Measurements from ENCODE around the gene PHGDH. TPM values are rescaled to one million over a fixed set of nuclear protein-coding genes. Genes with fewer than 3 reads are reported as not detected.
"Not testable (repeated sequence)": the region's sequence is repeated elsewhere in the genome, so short reads cannot be mapped to it uniquely, and the experiment has no call there.

PHGDH gene
- total RNA-seq, 3 donors from 2014 or later (not counting 1 experiment from before 2014, with no cell fraction given) = 1.1 to 6.6 (median 5.8) TPM

DNA sequence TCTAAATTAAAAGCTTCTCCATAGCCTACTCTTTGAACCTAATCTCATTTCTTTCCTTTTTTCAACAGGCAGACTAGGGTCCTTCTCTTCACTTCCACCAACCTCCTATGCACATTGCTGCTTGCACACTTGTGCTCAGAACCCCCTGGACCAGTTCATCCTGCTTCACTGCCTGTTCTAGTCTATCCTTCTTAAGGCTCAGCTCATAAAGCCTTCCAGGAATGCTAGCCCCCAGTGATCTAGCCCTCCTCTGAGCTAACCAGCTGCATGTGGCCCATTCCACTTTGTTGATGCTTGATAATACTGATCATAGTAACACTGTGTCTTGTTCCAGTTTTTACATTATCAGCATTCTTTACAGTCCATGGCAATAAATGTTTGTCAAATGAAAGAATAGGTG is 22.9 kb upstream of the PHGDH start:
- H3K27me3 Mint-ChIP-seq (ENCODE audit: low read depth in 2 of 2) = peaks cover 8 to 12% of the 10 kb centered on the region in 2 donors
- H3K27me3 ChIP-seq (ENCODE audit: control insufficient read depth, insufficient read depth, low read length) = no peaks in the 10 kb centered on the region
- H3K27ac ChIP-seq (ENCODE audit: low read length) = no peak overlapping the region
- DNase-seq (no peak), ATAC-seq (peak in 1 of 3 donors; percentile 32)
- intact Hi-C loops (cut with micrococcal nuclease) = no loop called here
- no peaks in the 10 kb centered on the region for H3K4me1 ChIP-seq (ENCODE audit: control insufficient read depth, insufficient read depth, low read length)
- H3K36me3 Mint-ChIP-seq = no peaks in the 10 kb centered on the region
- no peak overlapping the region for H3K27ac Mint-ChIP-seq
- H3K4me3 Mint-ChIP-seq = no peak overlapping the region
- no peaks in the 10 kb centered on the region for H3K9me3 ChIP-seq (ENCODE audit: control insufficient read depth, insufficient read depth, low read length)
- TF ChIP-seq CTCF (IDR thresholded peaks at IDR 0.05) = no peak
- no peak overlapping the region for H3K4me3 ChIP-seq (ENCODE audit: low read length)
- H3K36me3 ChIP-seq (ENCODE audit: control insufficient read depth, insufficient read depth, low read length) = no peaks in the 10 kb centered on the region
- no peaks in the 10 kb centered on the region for H3K9me3 Mint-ChIP-seq
- no peaks in the 10 kb centered on the region for H3K4me1 Mint-ChIP-seq

- intact Hi-C loops (cut with micrococcal nuclease) = no loop called here
Observed at GRCh38 chr1:119689511-119689910, 22.2 kb upstream of the PHGDH start.

DNA sequence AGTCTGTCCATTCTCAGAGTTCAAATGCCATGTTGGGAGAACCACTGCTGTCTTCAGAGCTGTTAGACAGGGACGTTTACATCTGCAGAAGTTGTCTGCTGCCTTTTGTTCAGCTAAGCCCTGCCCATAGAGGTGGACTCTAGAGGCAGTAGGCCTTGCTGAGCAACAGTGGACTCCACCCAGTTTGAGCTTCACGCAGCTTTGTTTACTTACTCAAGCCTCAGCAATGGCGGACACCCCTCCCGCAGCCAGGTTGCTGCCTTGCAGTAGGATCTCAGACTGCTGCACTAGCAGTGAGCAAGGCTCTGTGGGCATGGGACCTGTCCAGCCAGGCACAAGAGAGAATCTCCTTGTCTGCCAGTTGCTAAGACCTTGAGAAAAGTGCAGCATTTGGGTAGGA is 14.9 kb upstream of the PHGDH start:
- peaks cover 2 to 11% of the 10 kb centered on the region in 2 donors for H3K9me3 Mint-ChIP-seq
- H3K4me3 Mint-ChIP-seq; H3K27me3 ChIP-seq (ENCODE audit: control insufficient read depth, insufficient read depth, low read length); H3K36me3 ChIP-seq (ENCODE audit: control insufficient read depth, insufficient read depth, low read length); H3K27ac ChIP-seq (ENCODE audit: low read length); H3K4me1 ChIP-seq (ENCODE audit: control insufficient read depth, insufficient read depth, low read length); intact Hi-C loops (cut with micrococcal nuclease); H3K4me3 ChIP-seq (ENCODE audit: low read length); DNase-seq; H3K27ac Mint-ChIP-seq; ATAC-seq; H3K9me3 ChIP-seq (ENCODE audit: control insufficient read depth, insufficient read depth, low read length); H3K4me1 Mint-ChIP-seq; H3K36me3 Mint-ChIP-seq: not testable (repeated sequence)
- WGBS (ENCODE audit: insufficient coverage) = 90% methylated on average over 4 of the region's 4 CpGs
- peaks cover 17 to 32% of the 10 kb centered on the region in 2 donors for H3K27me3 Mint-ChIP-seq (ENCODE audit: low read depth in 2 of 2)

More at GRCh38 chr1:119689511-119689910, 22.2 kb upstream of the PHGDH start:
- no peaks in the 10 kb centered on the region for H3K9me3 ChIP-seq (ENCODE audit: control insufficient read depth, insufficient read depth, low read length)
- H3K27me3 ChIP-seq (ENCODE audit: control insufficient read depth, insufficient read depth, low read length) = no peaks in the 10 kb centered on the region
- DNase-seq = no peak
- H3K36me3 ChIP-seq (ENCODE audit: control insufficient read depth, insufficient read depth, low read length) = no peaks in the 10 kb centered on the region
- TF ChIP-seq CTCF (IDR thresholded peaks at IDR 0.05) = no peak
- ATAC-seq = no peak
- Mint-ChIP-seq H3K27ac (no peak overlapping the region), H3K36me3 (no peaks in the 10 kb centered on the region), H3K27me3 (ENCODE audit: low read depth in 2 of 2) (peaks cover 12 to 17% of the 10 kb centered on the region in 2 donors), H3K4me1 (no peaks in the 10 kb centered on the region), H3K4me3 (no peak overlapping the region), H3K9me3 (peaks cover 0 to 4% of the 10 kb centered on the region in 2 donors)
- no peak overlapping the region for H3K27ac ChIP-seq (ENCODE audit: low read length)
- no peaks in the 10 kb centered on the region for H3K4me1 ChIP-seq (ENCODE audit: control insufficient read depth, insufficient read depth, low read length)
- no peak overlapping the region for H3K4me3 ChIP-seq (ENCODE audit: low read length)

GRCh38 chr1:119697598-119697997 is 14.1 kb upstream of the PHGDH start:
- H3K9me3 Mint-ChIP-seq = peaks cover 2 to 11% of the 10 kb centered on the region in 2 donors
- no peak overlapping the region for H3K4me3 ChIP-seq (ENCODE audit: low read length)
- H3K36me3 ChIP-seq (ENCODE audit: control insufficient read depth, insufficient read depth, low read length) = no peaks in the 10 kb centered on the region
- no peak for TF ChIP-seq CTCF (IDR thresholded peaks at IDR 0.05)
- DNase-seq = no peak
- peaks cover 17 to 32% of the 10 kb centered on the region in 2 donors for H3K27me3 Mint-ChIP-seq (ENCODE audit: low read depth in 2 of 2)
- H3K4me1 Mint-ChIP-seq = no peaks in the 10 kb centered on the region
- peaks cover 10% of the 10 kb centered on the region for H3K36me3 Mint-ChIP-seq
- 77% methylated on average over 3 of the region's 3 CpGs for WGBS (ENCODE audit: insufficient coverage)
- no peaks in the 10 kb centered on the region for H3K4me1 ChIP-seq (ENCODE audit: control insufficient read depth, insufficient read depth, low read length)
- H3K4me3 Mint-ChIP-seq = no peak overlapping the region
- peaks cover 6% of the 10 kb centered on the region for H3K9me3 ChIP-seq (ENCODE audit: control insufficient read depth, insufficient read depth, low read length)
- intact Hi-C loops (cut with micrococcal nuclease) = no loop called here
- no peak for ATAC-seq
- H3K27me3 ChIP-seq (ENCODE audit: control insufficient read depth, insufficient read depth, low read length) = no peaks in the 10 kb centered on the region
- H3K27ac ChIP-seq (ENCODE audit: low read length) = no peak overlapping the region
- no peak overlapping the region for H3K27ac Mint-ChIP-seq
